NCI-H2107 treated with DMSO at 0.1 percent for 48 hours (cell line): ENCODE measurements around the gene PYGB.
"Not testable (repeated sequence)": the region's sequence is repeated elsewhere in the genome, so short reads cannot be mapped to it uniquely, and the experiment has no call there.

Experiments
- DNase-seq: peaks from one replicate; lab custom pipeline; 2025; ENCODE audit not compliant: unreplicated experiment; lab: John Stamatoyannopoulos, UW

Gene PYGB

GRCh38 chr20:25229486-25230165 is 18.3 kb upstream of the PYGB start:
- DNase-seq: no peak

DNA sequence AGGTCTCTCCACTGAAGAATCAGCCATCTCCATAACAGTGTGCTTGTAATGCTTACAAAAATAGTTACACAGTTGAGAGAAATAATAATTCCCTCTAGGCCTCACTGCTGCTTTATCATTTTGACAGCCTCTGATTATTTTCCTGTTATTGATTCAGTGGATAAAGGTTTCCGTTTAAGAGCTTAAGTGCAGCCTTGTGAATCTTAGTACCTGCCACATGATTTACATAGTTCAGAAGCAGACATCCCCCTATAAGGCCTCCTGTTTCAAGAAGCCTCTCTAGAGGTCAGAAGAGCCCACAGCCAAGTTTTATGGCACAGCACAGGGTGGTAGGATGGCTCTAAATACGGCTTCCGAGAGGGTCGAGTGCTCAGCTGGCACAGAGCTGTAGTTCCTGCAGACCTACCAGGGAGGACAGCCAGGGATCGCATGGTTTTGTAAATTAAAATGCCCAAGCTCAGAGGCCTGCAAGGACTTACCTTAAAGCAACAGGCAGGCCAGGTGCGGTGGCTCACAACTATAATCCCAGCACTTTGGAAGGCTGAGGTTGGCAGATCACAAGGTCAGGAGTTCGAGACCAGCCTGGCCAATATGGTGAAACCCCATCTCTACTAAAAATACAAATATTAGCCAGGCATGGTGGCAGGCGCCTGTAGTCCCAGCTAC is 17.6 kb upstream of the PYGB start:
- no peak for DNase-seq

DNA sequence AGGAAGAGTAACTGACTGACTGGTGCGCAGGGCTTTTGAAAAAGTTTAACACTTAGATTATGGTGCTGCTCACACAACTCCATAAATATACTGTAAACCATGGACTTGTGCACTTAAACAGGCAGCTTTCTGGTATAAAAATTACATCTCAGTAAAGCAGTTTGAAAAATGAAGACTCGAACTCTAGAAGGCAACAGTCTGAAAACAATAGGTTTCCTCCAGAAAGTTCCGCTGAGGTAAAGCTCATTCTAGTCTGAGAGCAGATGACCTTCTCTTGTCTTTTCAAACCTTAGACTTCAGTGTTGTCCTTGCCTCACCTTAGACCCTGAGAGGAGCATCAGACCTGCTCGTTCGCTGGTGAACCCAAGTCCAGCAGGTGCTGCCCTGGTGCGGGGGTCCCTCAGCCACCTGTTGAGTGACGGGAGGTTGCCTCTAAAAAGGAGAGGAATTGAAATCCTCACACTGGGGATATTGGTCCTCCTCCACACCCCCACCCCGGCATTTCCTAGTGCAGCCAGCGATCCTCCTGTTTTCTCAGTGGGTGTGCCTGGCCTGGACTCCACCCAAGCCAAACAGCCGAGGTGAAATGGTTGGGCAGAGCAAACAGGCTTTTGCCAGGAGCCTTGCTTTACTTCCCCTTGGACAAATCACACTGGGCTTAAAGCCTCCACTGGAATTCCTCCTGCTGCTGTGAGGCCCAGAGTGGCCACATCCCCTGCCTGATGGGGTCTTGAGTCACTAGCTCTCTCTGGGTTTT is 14.7 kb upstream of the PYGB start:
- DNase-seq: no peak

DNA sequence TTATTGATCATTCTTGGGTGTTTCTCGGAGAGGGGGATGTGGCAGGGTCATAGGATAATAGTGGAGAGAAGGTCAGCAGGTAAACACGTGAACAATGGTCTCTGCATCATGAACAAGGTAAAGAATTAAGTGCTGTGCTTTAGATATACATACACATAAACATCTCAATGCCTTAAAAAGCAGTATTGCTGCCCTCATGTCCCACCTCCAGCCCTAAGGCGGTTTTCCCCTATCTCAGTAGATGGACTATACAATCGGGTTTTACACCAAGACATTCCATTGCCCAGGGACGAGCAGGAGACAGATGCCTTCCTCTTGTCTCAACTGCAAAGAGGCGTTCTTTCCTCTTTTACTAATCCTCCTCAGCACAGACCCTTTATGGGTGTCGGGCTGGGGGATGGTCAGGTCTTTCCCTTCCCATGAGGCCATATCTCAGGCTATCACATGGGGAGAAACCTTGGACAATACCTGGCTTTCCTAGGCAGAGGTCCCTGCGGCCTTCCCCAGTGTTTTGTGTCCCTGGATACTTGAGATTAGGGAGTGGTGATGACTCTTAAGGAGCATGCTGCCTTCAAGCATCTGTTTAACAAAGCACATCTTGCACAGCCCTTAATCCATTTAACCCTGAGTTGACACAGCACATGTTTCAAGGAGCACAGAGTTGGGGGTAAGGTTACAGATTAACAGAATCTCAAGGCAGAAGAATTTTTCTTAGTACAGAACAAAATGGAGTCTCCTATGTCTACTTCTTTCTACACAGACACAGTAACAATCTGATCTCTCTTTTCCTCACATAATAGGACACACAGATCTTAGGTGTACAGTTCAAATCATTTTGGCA is 13.7 kb upstream of the PYGB start:
- not testable (repeated sequence) for DNase-seq

GRCh38 chr20:25236450-25237304 is 11.2 kb upstream of the PYGB start:
- DNase-seq: no peak

DNA sequence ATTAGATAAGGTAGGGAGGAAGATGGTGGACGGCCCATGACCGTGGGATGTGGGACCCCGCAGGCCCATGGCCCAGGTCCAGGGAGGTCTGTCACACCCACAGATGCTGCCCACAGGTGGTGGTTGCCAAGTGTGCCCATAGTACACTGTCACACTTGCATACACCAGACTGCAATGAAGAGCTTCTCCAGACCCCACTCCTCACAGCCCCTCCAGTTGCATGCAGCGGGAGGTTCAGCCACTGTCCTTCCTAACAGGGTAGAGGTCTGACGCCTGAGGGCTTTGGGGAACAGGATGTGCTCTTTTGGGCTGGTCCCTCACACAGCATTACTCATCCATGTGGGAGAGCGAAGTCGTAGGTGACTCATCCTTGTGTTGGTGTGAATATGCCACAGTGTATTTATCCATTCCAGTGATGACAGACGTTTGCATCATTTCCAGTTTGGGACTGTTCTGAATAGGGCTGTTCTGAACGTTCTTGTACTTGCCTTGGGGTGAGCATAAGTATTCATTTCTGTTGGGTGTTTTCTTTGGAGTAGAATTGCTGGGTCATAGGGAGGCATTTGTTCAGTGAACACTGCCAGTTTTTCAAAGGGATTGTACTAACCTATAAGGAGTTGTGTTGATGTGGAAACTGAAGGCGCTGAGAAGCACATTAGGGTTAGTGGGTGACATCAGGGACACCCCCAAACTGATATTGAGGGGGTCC is 10.1 kb upstream of the PYGB start:
- no peak for DNase-seq

GRCh38 chr20:25238319-25239037 is 9.4 kb upstream of the PYGB start:
- DNase-seq: no peak

DNA sequence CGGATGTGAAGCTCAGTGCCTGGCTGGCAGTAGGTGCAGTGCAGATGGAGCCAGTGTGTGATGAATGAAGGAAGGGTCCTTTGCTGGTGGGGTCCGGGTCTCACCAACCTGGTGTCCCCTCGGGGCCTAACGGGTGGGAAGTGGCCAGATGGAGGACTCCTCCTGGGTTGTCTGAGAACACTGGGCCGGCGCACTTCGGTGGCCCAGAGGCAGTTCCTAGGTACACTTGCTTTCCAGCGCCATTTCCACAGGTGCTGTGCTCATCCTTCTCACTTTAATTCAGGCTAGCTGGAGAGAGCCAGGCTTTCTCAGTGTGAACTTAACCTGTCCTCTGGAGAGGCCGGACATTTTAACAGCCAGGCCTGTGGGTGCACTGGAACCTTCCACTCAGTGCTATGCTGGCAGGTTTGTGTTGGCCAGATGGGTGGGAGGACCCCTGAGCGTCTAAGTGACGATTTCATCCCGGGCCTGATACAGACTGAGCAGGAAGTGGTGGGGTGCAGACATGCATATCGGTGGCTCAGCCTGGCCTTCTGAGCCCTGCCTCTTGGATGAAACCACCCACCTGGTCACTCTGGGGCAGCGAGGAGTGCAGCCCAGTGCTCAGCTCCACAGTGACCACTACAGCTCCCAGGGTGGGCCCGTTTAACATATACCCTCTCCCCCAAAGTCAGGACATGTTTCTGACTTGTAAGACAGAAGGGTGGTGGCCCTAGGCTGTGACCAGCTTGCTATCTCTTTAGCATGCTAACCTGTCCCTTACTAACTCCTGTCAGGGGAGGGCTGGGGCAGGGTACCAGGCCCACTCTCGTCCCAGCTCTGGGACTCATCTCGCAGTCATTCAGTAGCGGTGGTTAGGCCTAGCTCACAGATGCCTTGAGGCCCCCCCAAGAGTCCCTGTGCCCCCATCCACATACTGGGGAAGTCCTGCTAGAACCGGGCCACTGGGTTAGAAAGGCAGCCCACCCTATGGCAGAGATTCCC is 8.2 kb upstream of the PYGB start:
- DNase-seq: no peak

DNA sequence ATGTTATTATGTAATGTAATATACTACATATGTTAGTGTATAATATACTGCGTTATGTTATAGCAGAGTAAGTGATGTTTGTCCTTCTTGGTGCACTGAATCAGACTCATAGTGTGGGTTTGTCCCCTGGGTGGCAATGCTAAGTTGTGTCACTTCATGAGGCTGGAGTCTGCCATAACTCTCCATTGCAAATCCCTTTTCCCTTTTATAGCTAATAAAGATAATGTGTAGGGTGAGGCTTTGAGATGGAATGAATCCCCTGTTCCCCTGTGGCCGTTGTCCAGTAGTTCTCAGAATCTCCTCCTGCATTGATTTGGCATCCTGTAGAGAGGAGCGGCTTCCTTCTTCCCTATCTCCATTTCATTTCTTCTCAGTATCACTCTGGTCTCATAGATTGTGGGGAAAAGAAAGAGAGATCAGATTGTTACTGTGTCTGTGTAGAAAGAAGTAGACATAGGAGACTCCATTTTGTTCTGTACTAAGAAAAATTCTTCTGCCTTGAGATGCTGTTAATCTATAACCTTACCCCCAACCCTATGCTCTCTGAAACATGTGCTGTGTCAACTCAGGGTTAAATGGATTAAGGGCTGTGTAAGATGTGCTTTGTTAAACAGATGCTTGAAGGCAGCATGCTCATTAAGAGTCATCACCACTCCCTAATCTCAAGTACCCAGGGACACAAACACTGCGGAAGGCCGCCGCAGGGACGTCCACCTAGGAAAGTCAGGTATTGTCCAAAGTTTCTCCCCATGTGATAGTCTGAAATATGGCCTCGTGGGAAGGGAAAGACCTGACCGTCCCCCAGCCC is 6.8 kb upstream of the PYGB start:
- not testable (repeated sequence) for DNase-seq

DNA sequence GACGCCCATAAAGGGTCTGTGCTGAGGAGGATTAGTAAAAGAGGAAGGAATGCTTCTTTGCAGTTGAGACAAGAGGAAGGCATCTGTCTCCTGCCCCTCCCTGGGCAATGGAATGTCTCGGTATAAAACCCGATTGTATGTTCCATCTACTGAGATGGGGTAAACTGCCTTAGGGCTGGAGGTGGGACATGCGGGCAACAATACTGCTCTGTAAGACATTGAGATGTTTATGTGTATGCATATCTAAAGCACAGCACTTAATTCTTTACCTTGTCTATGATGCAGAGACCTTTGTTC is 6.3 kb upstream of the PYGB start:
- not testable (repeated sequence) for DNase-seq

DNA sequence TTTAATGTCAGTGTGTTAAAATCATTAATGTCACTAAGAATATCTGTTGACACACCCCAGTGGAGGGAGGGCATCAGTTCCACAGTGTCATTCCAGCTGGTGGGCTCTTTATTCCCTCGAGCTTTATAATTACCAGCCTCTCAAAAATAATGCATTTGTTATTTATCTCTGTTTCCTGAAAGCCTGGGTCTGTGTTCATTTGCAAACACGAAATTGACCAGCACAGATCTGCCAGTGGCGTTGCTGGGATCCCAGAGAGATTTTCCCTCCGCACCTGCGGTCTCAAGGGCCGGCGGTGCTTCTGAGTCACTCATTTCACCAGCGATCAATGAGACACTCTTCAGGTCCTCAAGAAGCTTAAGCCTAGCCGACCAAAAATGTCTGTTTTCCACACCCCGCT is 5.7 kb upstream of the PYGB start:
- no peak for DNase-seq

- DNase-seq: no peak
These were observed 4.4 kb upstream of the PYGB start for GRCh38 chr20:25243416-25243979.

- no peak for DNase-seq
These were observed 2.9 kb upstream of the PYGB start for GRCh38 chr20:25244976-25245375.

DNA sequence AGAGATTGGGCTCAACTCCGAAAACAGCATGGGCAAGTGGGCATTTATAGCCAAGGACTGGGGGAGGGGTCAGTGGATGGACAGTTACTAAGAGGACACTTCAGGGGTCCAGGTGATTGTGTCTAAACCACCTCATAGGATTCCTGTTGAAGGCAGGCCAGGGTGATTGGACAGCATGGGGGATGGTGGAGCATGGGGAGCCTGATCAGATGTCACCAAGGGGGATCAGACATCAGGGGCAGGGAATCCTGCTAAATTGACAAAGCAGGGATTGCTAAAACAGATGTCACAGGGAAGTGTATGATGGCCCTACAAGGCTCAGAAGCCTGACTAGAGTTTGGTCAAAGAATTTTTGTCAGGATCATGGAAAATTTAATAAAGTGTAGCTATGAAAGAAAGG is 2.4 kb upstream of the PYGB start:
- DNase-seq: no peak

- DNase-seq: no peak
These were observed 1.5 kb upstream of the PYGB start for GRCh38 chr20:25246182-25246999.

- DNase-seq: no peak
These were observed 826 bp upstream of the PYGB start for GRCh38 chr20:25247000-25247517.
